ENCODE data around the gene FBXO48.

- TF ChIP-seq POLR2A (IDR thresholded peaks at IDR 0.05) = no peak
- TF ChIP-seq, protein P1, sequence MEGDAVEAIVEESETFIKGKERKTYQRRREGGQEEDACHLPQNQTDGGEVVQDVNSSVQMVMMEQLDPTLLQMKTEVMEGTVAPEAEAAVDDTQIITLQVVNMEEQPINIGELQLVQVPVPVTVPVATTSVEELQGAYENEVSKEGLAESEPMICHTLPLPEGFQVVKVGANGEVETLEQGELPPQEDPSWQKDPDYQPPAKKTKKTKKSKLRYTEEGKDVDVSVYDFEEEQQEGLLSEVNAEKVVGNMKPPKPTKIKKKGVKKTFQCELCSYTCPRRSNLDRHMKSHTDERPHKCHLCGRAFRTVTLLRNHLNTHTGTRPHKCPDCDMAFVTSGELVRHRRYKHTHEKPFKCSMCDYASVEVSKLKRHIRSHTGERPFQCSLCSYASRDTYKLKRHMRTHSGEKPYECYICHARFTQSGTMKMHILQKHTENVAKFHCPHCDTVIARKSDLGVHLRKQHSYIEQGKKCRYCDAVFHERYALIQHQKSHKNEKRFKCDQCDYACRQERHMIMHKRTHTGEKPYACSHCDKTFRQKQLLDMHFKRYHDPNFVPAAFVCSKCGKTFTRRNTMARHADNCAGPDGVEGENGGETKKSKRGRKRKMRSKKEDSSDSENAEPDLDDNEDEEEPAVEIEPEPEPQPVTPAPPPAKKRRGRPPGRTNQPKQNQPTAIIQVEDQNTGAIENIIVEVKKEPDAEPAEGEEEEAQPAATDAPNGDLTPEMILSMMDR (IDR thresholded peaks at IDR 0.05) = no peak
Measured at GRCh38 chr2:68489282-68489681, 22.2 kb upstream of the FBXO48 start.
